Measurements from ENCODE around the gene GJC2. TPM values are rescaled to one million over a fixed set of nuclear protein-coding genes. Genes with fewer than 3 reads are reported as not detected.

The GJC2 gene
- total RNA-seq, 1 donor from 2014 or later, result 2.5 TPM

DNA sequence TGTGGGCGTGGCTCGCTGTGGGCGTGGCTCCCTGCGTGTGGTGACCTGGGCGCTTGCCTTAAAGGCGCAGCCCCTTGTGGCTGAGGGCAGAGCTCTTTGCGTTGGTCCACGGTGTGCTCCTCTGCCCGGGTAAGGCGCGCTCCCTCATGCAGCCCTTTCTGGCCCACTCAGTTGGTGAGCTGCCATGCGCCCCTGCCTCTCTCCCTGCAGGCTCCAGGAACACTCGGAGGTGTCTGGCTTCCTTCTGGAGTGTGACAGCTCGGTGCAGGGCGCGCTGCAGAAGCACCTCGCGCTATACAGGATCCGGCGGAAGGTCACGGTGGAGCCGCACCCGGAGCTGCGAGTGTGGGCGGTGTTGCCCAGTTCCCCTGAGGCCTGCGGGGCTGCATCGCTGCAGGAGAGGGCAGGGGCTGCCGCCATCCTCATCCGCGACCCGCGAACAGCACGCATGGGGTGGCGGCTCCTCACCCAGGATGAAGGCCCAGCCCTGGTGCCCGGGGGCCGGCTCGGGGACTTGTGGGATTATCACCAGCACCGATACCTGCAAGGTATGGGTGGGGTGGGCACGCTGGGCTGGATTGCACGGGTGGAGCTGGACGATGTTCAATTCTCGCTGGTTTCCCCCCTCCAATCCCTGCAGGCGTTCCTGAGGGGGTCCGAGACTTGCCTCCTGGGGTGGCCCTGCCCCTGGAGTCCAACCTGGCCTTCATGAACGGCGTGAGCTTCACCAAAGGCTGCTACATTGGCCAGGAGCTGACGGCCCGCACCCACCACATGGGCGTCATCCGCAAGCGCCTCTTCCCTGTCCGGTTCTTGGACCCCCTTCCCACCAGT is 25.0 kb downstream of the GJC2 start:
- no peak for TF ChIP-seq CTCF (IDR thresholded peaks at IDR 0.05; ENCODE audit: unreplicated experiment)
- Mint-ChIP-seq H3K4me3 (no peak overlapping the region), H3K9me3 (no peaks in the 10 kb centered on the region), H3K27ac (no peak overlapping the region), H3K4me1 (no peaks in the 10 kb centered on the region), H3K27me3 (ENCODE audit: low read depth) (no peaks in the 10 kb centered on the region), H3K36me3 (no peaks in the 10 kb centered on the region)
- DNase-seq (ENCODE audit: low spot score in 2 of 2, unreplicated experiment in 2 of 2), result no peak

DNA sequence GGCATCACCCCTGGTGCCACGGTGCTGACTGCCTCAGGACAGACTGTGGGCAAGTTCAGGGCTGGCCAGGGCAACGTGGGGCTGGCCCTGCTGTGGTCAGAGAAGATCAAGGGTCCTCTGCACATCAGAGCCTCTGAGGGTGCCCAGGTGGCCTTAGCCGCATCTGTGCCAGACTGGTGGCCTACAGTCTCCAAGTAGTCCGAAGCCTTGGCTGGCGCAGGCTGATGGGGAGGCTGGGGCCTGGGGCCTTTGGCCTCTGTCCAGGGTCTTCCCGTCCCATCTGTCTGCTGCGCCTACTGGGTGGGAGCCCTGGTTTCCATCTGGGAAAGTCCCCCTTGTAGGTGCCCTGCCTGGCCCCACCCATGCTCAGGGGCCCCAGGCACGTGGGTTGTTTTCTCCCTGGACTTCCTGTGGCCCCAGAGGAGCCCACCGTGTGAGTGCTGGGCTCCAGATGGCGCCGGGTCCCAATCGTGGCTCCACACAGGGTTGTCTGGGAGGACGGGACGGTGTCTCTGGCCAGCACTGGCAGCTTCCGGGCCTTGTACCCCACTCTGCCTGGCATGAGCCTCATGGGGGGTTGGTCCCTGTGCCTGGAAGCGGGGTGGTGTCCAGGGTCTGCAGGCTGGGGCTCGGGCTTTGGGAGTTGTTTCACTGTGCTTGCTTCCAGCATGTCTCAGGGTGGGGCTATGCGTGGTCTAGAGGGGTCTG is 25.7 kb downstream of the GJC2 start:
- Mint-ChIP-seq H3K4me3 (no peak overlapping the region), H3K4me1 (no peaks in the 10 kb centered on the region), H3K36me3 (no peaks in the 10 kb centered on the region), H3K27ac (no peak overlapping the region), H3K9me3 (no peaks in the 10 kb centered on the region), H3K27me3 (ENCODE audit: low read depth) (no peaks in the 10 kb centered on the region)
- DNase-seq (ENCODE audit: low spot score in 2 of 2, unreplicated experiment in 2 of 2), result no peak
- TF ChIP-seq CTCF (IDR thresholded peaks at IDR 0.05; ENCODE audit: unreplicated experiment), result no peak

- Mint-ChIP-seq H3K9me3 (no peaks in the 10 kb centered on the region), H3K36me3 (no peaks in the 10 kb centered on the region), H3K4me3 (no peak overlapping the region), H3K4me1 (no peaks in the 10 kb centered on the region), H3K27me3 (ENCODE audit: low read depth) (no peaks in the 10 kb centered on the region), H3K27ac (no peak overlapping the region)
- no peak for TF ChIP-seq CTCF (IDR thresholded peaks at IDR 0.05; ENCODE audit: unreplicated experiment)
- no peak for DNase-seq (ENCODE audit: low spot score in 2 of 2, unreplicated experiment in 2 of 2)
Observed at GRCh38 chr1:228176024-228176395, 26.3 kb downstream of the GJC2 start.

GRCh38 chr1:228176461-228177182 is 26.9 kb downstream of the GJC2 start:
- no peak for DNase-seq (ENCODE audit: low spot score in 2 of 2, unreplicated experiment in 2 of 2)
- no peak overlapping the region for H3K4me3 Mint-ChIP-seq
- H3K9me3 Mint-ChIP-seq, result no peaks in the 10 kb centered on the region
- no peaks in the 10 kb centered on the region for H3K27me3 Mint-ChIP-seq (ENCODE audit: low read depth)
- no peak overlapping the region for H3K27ac Mint-ChIP-seq
- H3K4me1 Mint-ChIP-seq, result no peaks in the 10 kb centered on the region
- H3K36me3 Mint-ChIP-seq, result no peaks in the 10 kb centered on the region
- no peak for TF ChIP-seq CTCF (IDR thresholded peaks at IDR 0.05; ENCODE audit: unreplicated experiment)

DNA sequence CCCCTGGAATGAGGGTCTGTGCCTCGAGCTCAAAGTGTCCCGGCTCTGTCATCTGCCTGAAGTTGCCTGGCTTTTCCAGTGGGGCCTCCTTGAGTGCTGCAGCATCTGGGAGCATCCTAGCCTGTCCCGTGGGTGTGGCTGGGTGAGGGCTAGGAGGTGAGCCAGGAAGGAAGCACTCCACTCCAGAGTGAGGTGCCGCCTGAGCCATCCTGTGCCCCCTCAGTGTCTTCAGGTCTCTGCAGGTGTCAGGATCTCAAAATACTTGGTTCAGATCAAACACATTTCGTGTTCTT is 27.4 kb downstream of the GJC2 start:
- no peaks in the 10 kb centered on the region for H3K36me3 Mint-ChIP-seq
- DNase-seq (ENCODE audit: low spot score in 2 of 2, unreplicated experiment in 2 of 2), result no peak
- H3K4me1 Mint-ChIP-seq, result no peaks in the 10 kb centered on the region
- no peaks in the 10 kb centered on the region for H3K27me3 Mint-ChIP-seq (ENCODE audit: low read depth)
- no peak overlapping the region for H3K27ac Mint-ChIP-seq
- no peaks in the 10 kb centered on the region for H3K9me3 Mint-ChIP-seq
- H3K4me3 Mint-ChIP-seq, result no peak overlapping the region
- no peak for TF ChIP-seq CTCF (IDR thresholded peaks at IDR 0.05; ENCODE audit: unreplicated experiment)
